Sigmoid colon (tissue), 7 donors: ENCODE results near the gene SPAG4. TPM values are rescaled to one million over a fixed set of nuclear protein-coding genes. Genes with fewer than 3 reads are reported as not detected.
A peak's percentile ranks its signal among the peaks of the same experiment; 100 is the strongest.

Experiments
- DNase-seq: peaks from one replicate; pipeline ENCODE4 v3.0.0-alpha.2; 2019
- H3K27ac ChIP-seq, 4 donors: fragments of 200-600 bp; sonication (generic); one replicate each; pipeline ENCODE4 v1.5.1; 2016 to 2019; ENCODE audit warnings: mild to moderate bottlenecking in 1 of 4
- H3K27me3 ChIP-seq, 3 donors: fragments of 200-600 bp; sonication (generic); one replicate each; pipeline ENCODE4 v1.5.1; 2019; ENCODE audit warnings: mild to moderate bottlenecking in 1 of 3
- H3K36me3 ChIP-seq, 4 donors: fragments of 200-600 bp; sonication (generic); one replicate each; pipeline ENCODE4 v1.5.1; 2016 to 2019
- H3K4me1 ChIP-seq, 4 donors: fragments of 200-600 bp; sonication (generic); one replicate each; pipeline ENCODE4 v1.5.1; 2017 to 2019
- H3K4me3 ChIP-seq, 4 donors: fragments of 200-600 bp; sonication (generic); one replicate each; pipeline ENCODE4 v1.5.1; 2017 to 2019; ENCODE audit warnings: mild to moderate bottlenecking in 2 of 4, moderate library complexity in 1 of 4
- H3K9me3 ChIP-seq, 4 donors: fragments of 200-600 bp in 3 of 4; sonication (generic) in 3 of 4; one replicate each; pipeline versions ENCODE4 v1.5.1 to v1.6.1; 2013 to 2019
- CTCF ChIP-seq, 4 experiments: fragments of 450-650 bp in 3 of 4; fragments of 200-600 bp in 1 of 4; IDR thresholded peaks; one replicate each; pipeline ENCODE4 v1.5.1; 2016 to 2019; ENCODE audit warnings: antibody characterized with exemption in 4 of 4, mild to moderate bottlenecking in 3 of 4, moderate library complexity in 2 of 4
- EP300 ChIP-seq, 4 donors: sonication (generic); formaldehyde crosslinking; IDR thresholded peaks; one replicate each; pipeline ENCODE4 v1.6.1; 2017; ENCODE audit warnings: antibody characterized with exemption in 4 of 4
- POLR2A ChIP-seq, 2 donors: fragments of 450-650 bp; IDR thresholded peaks; one replicate each; pipeline ENCODE4 v1.6.1; 2016; ENCODE audit warnings: antibody characterized with exemption in 2 of 2, mild to moderate bottlenecking in 2 of 2, moderate library complexity in 2 of 2
- POLR2AphosphoS5 ChIP-seq, 4 donors: sonication (generic); formaldehyde crosslinking; IDR thresholded peaks; one replicate each; pipeline ENCODE4 v1.6.1; 2017; ENCODE audit warnings: antibody characterized with exemption in 4 of 4
- WGBS, 2 donors: extraction: QIAGEN DNeasy Blood & Tissue Kit; methylation state at CpG; one replicate each; pipeline ENCODE4 v1.1.7; 2013; 5-methylcytosine and 5-hydroxymethylcytosine counted together
- intact Hi-C: fragments of 100-400 bp; cut with DNase I; formaldehyde crosslinking; loops from one replicate; pipeline ENCODE4 v1.15.1; 2023
- polyA plus RNA-seq, 3 donors: library from polyadenylated mRNA; stranded (reverse); fragments of 200-250 nt; gene quantifications; one replicate each; pipeline ENCODE4 v1.2.3, GENCODE V29; 2013
- total RNA-seq, 4 donors: library from RNA; depleted of rRNA; stranded (reverse); fragments of >200 nt; gene quantifications; one replicate each; pipeline ENCODE4 v1.1.0, GENCODE V29; 2016
- donor health status: healthy with polysubstance abuse.
- donor health status: Bipolar disorder and iron deficiency.
- donor health status: healthy.

Gene SPAG4
- total and polyA plus RNA-seq, 7 donors: 3.3 to 10.5 (median 4.1) TPM; not detected in 1

DNA sequence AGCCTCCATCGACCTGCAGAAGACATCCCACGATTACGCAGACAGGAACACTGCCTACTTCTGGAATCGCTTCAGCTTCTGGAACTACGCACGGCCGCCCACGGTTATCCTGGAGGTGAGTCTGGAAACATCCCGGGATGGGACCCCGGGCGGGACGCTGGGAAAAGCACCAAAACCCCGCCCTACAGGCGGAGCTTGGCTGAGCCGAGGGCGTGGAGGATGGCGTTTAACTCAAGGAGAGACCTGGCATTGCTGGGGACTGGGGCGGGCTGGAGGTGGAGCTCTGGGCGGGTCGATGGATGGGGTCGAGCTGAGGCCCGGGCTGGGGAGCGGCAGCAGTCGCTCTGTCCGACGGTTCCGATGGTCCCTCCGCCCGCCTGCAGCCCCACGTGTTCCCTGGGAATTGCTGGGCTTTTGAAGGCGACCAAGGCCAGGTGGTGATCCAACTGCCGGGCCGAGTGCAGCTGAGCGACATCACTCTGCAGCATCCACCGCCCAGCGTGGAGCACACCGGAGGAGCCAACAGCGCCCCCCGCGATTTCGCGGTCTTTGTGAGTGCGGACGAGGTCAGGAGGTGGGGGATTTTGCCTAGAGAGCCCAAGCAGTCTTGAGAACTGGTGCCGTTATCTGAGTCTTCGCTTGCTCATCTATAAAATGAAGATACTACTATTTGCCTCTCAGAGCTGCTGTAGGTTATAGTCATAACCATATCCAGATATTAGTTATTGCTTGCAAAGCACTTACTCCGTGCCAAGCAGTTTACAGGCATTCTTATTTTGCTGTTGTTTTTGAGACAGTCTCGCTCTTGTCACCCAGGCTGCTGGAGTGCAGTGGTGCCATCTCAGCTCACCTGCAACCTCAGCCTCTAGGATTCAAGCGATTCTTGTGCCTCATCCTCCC is 3.8 kb downstream of the SPAG4 start:
- intact Hi-C loops: loop anchor here (2.0 to 5.0 kb wide), 3 partner anchors 77 to 153 kb away; partner anchors contain the start of genes ERGIC3, NFS1, PHF20 and ROMO1
- no peaks in the 10 kb centered on the region for H3K9me3 ChIP-seq
- peaks cover 0 to 43% (median 33%) of the 10 kb centered on the region in 4 donors for H3K4me1 ChIP-seq
- 4 to 5% methylated on average over 49 of the region's 49 CpGs for WGBS, 2 donors
- H3K36me3 ChIP-seq: peaks cover 0 to 12% (median 0%) of the 10 kb centered on the region in 4 donors
- peak overlapping the region; percentile 34 to 56 (median 43) for H3K4me3 ChIP-seq
- TF ChIP-seq CTCF (IDR thresholded peaks at IDR 0.05): peak in 2 of 4 experiments; percentile 6 to 10
- peak; percentile 22 to 53 (median 45) for TF ChIP-seq POLR2AphosphoS5 (IDR thresholded peaks at IDR 0.05)
- TF ChIP-seq POLR2A (IDR thresholded peaks at IDR 0.05): no peak
- TF ChIP-seq EP300 (IDR thresholded peaks at IDR 0.05): no peak
- peak; percentile 92 for DNase-seq
- no peaks in the 10 kb centered on the region for H3K27me3 ChIP-seq
- peak overlapping the region; percentile 53 to 99 (median 88) for H3K27ac ChIP-seq

DNA sequence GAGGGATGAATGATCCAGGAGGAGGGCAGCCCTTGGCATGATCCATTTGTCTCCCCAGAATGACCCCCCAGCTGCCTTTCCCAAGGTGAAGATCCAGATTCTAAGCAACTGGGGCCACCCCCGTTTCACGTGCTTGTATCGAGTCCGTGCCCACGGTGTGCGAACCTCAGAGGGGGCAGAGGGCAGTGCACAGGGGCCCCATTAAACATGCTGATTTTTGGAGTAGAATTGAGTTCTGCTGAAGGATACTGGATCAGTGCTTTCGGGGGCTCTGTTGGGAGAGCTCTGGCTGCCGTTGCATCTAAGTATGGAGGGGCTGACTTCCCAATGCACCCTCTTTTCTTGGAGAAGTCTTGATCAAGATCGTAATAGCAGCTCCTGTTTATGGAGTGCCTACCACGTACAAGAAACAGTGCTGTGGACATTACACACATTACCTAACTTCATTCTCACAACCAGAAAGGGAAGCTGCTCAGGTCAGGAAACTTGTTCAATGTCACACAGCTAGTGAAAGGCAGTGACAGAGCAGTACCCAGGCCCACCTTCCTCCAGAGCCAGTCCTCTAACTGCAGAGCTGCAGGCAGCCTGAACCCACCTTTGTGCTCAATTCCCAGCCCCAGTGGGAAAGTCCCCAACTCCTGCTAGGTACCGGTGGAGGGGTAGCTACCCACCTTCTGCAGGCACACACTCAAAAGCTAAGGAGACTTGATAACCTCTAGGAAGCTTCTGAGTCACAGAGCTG is 5.4 kb downstream of the SPAG4 start:
- Histone ChIP-seq H3K4me1 (peaks cover 0 to 36% (median 30%) of the 10 kb centered on the region in 4 donors), H3K4me3 (no peak overlapping the region), H3K36me3 (peaks cover 5 to 27% (median 10%) of the 10 kb centered on the region in 4 donors), H3K27ac (no peak overlapping the region), H3K9me3 (no peaks in the 10 kb centered on the region), H3K27me3 (no peaks in the 10 kb centered on the region)
- WGBS, 2 donors: 94 to 95% methylated on average over 11 of the region's 11 CpGs
- intact Hi-C loops: no loop called here
- TF ChIP-seq POLR2AphosphoS5 (IDR thresholded peaks at IDR 0.05): peak in 1 of 4 donors; percentile 11
- no peak for TF ChIP-seq POLR2A (IDR thresholded peaks at IDR 0.05)
- TF ChIP-seq CTCF (IDR thresholded peaks at IDR 0.05): no peak
- TF ChIP-seq EP300 (IDR thresholded peaks at IDR 0.05): no peak
- DNase-seq: peak; percentile 53

DNA sequence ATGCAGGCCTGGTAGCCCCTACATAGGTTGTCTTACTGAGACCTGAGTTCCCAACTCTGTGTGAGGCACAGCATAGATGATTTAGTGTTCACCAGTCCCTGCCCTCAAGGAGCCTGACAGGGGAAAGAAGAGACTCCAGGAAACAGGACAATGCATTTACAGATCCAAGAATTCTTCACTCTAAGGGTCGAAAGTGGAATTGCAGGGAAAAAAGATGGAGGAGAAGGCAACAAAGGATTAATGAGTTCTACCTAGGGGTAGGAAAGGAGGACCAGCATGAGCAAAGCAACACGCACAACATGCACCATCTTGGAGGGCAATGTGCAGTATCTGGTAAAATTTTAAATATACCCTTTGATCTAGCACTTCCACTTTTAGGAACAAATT is 5.9 kb downstream of the SPAG4 start:
- Histone ChIP-seq H3K27me3 (no peaks in the 10 kb centered on the region), H3K4me1 (peaks cover 0 to 35% (median 30%) of the 10 kb centered on the region in 4 donors), H3K27ac (no peak overlapping the region), H3K36me3 (peaks cover 10 to 33% (median 16%) of the 10 kb centered on the region in 4 donors), H3K9me3 (no peaks in the 10 kb centered on the region), H3K4me3 (no peak overlapping the region)
- intact Hi-C loops: no loop called here
- TF ChIP-seq EP300 (IDR thresholded peaks at IDR 0.05) (no peak), POLR2AphosphoS5 (IDR thresholded peaks at IDR 0.05) (no peak), CTCF (IDR thresholded peaks at IDR 0.05) (no peak), POLR2A (IDR thresholded peaks at IDR 0.05) (no peak)
- WGBS, 2 donors: 93 to 96% methylated on average over 2 of the region's 2 CpGs
- no peak for DNase-seq

- no peak overlapping the region for H3K27ac ChIP-seq
- no peak overlapping the region for H3K4me3 ChIP-seq
- DNase-seq: no peak
- no peaks in the 10 kb centered on the region for H3K27me3 ChIP-seq
- intact Hi-C loops: no loop called here
- peaks cover 16 to 73% (median 44%) of the 10 kb centered on the region in 4 donors for H3K36me3 ChIP-seq
- TF ChIP-seq CTCF (IDR thresholded peaks at IDR 0.05): no peak
- no peak for TF ChIP-seq EP300 (IDR thresholded peaks at IDR 0.05)
- H3K4me1 ChIP-seq: no peaks in the 10 kb centered on the region
- 89 to 91% methylated on average over 6 of the region's 6 CpGs for WGBS, 2 donors
- no peaks in the 10 kb centered on the region for H3K9me3 ChIP-seq
Observed at GRCh38 chr20:35625584-35626385, 10.2 kb downstream of the SPAG4 start.
